HepG2 (cell line): ENCODE data around the gene RAN. TPM values are rescaled to one million over a fixed set of nuclear protein-coding genes. Genes with fewer than 3 reads are reported as not detected.
A peak's percentile ranks its signal among the peaks of the same experiment; 100 is the strongest.

Experiments
- ATF3 ChIP-seq: sonication (generic); formaldehyde crosslinking; IDR thresholded peaks from 2 replicates; pipeline ENCODE4 v1.4.0; 2020; ENCODE audit warnings: missing genetic modification reagents
- HBP1 ChIP-seq: IDR thresholded peaks from 2 replicates; pipeline ENCODE4 v1.6.1; 2016; ENCODE audit warnings: low read depth, control low read depth
- HDAC6 ChIP-seq: fragments of 200-600 bp; sonication (generic); IDR thresholded peaks from 2 replicates; pipeline ENCODE4 v1.7.0; 2017; ENCODE audit warnings: mild to moderate bottlenecking, antibody characterized with exemption, low read length, low read depth
- MIXL1 ChIP-seq: IDR thresholded peaks from 2 replicates; pipeline ENCODE4 v1.6.1; 2016
- RFX3 ChIP-seq: IDR thresholded peaks from 2 replicates; pipeline ENCODE4 v1.6.1; 2016; ENCODE audit warnings: missing biosample characterization, missing genetic modification reagents
- ZFP37 ChIP-seq: sonication (generic); formaldehyde crosslinking; IDR thresholded peaks from 2 replicates; pipeline ENCODE4 v1.4.0; 2020; ENCODE audit warnings: missing genetic modification reagents, borderline replicate concordance
- ZNF251 ChIP-seq: sonication (generic); formaldehyde crosslinking; IDR thresholded peaks from 2 replicates; pipeline ENCODE4 v1.9.0; 2021; ENCODE audit warnings: mild to moderate bottlenecking, missing genetic modification reagents
- ZNF318 ChIP-seq: sonication (generic); formaldehyde crosslinking; IDR thresholded peaks from 2 replicates; pipeline ENCODE4 v1.4.0; 2020; ENCODE audit warnings: mild to moderate bottlenecking, missing genetic modification reagents
- ZNF337 ChIP-seq: sonication (generic); formaldehyde crosslinking; IDR thresholded peaks from 2 replicates; pipeline ENCODE4 v1.5.1; 2020; ENCODE audit warnings: missing genetic modification reagents, low read depth, mild to moderate bottlenecking, borderline replicate concordance
- ZNF572 ChIP-seq: sonication (generic); formaldehyde crosslinking; IDR thresholded peaks from 2 replicates; pipeline ENCODE4 v1.5.1; 2020; ENCODE audit warnings: mild to moderate bottlenecking, missing genetic modification reagents
- ZNF574 ChIP-seq: sonication (generic); formaldehyde crosslinking; IDR thresholded peaks from 2 replicates; pipeline ENCODE4 v1.4.0; 2020; ENCODE audit warnings: missing genetic modification reagents
- ZXDC ChIP-seq: sonication (generic); formaldehyde crosslinking; IDR thresholded peaks from 2 replicates; pipeline ENCODE4 v1.5.0; 2020; ENCODE audit warnings: mild to moderate bottlenecking, missing genetic modification reagents
- polyA plus RNA-seq, 8 experiments: library from polyadenylated mRNA; depleted of rRNA in 3 of 8; stranded (reverse) in 7 of 8; unstranded in 1 of 8; fragments of >200 nt; fragmentation: Illumina TruSeq in 4 of 8; extraction: Trizol in 4 of 8; gene quantifications; 2 replicates each; pipeline versions ENCODE4 v1.2.1 to v1.2.3, GENCODE V29; 2011 to 2016; ENCODE audit warnings: low read depth in 4 of 8, missing spikeins in 1 of 8, mixed read lengths in 1 of 8; ENCODE audit not compliant: insufficient read depth in 1 of 8
- total RNA-seq, 5 experiments: library from RNA; depleted of rRNA; stranded (reverse); fragments of >200 nt; fragmentation: Illumina TruSeq; extraction: Trizol; gene quantifications; 2 replicates each; pipeline ENCODE4 v1.2.3, GENCODE V29; 2016; ENCODE audit warnings: low read depth in 1 of 5

The RAN gene
- total and polyA plus RNA-seq, 2 of the 13 experiments (the other 11 are each of a cell fraction or from before 2014, with no cell fraction given): 1,335 to 1,630 TPM

GRCh38 chr12:130871286-130872178, at the start of gene RAN (continued):
- TF ChIP-seq ZNF318 (CRISPR knock-in tag) (no peak), ZNF337 (CRISPR knock-in tag) (no peak), HDAC6 (no peak), ATF3 (CRISPR knock-in tag) (no peak), HBP1 (CRISPR knock-in tag) (peak; percentile 21; the same call in 1 of the 2 replicates), RFX3 (CRISPR knock-in tag) (no peak), ZNF574 (CRISPR knock-in tag) (peak; percentile 65), MIXL1 (CRISPR knock-in tag) (no peak), ZNF572 (CRISPR knock-in tag) (no peak), ZXDC (CRISPR knock-in tag) (no peak), ZNF251 (no peak), ZFP37 (CRISPR knock-in tag) (no peak)
